GM12892 (cell line): Measurements from ENCODE around the gene TTC19.
"Not testable (repeated sequence)": the region's sequence is repeated elsewhere in the genome, so short reads cannot be mapped to it uniquely, and the experiment has no call there.

ENCODE experiments used
- DNase-seq: peaks from one replicate; pipeline ENCODE4 v3.0.0; 2011; ENCODE audit not compliant: insufficient read length
- FAIRE-seq: peaks from 2 replicates; lab custom pipeline; 2011; peaks lifted over from hg19 to GRCh38; lab: Jason Lieb, UNC
- POLR2A ChIP-seq: IDR thresholded peaks from 2 replicates; pipeline ENCODE4 v1.6.1; 2011; ENCODE audit warnings: low read depth, low read length, control low read depth
- POLR2AphosphoS5 ChIP-seq: IDR thresholded peaks from 2 replicates; pipeline ENCODE4 v1.6.1; 2011; ENCODE audit warnings: low read depth, low read length, control low read depth
- TAF1 ChIP-seq: IDR thresholded peaks from 2 replicates; pipeline ENCODE4 v1.6.1; 2011; ENCODE audit warnings: low read depth, mild to moderate bottlenecking, control low read depth, low read length, borderline replicate concordance

The TTC19 gene

GRCh38 chr17:16046966-16047365 lies 47.3 kb downstream of the TTC19 start:
- DNase-seq: no peak
- FAIRE-seq: no peak
- TF ChIP-seq POLR2AphosphoS5: no peak

- no peak for TF ChIP-seq POLR2A
- TF ChIP-seq POLR2AphosphoS5: no peak
- no peak for TF ChIP-seq TAF1
- DNase-seq: no peak
- FAIRE-seq: no peak
Observed at GRCh38 chr17:16048811-16049449, 49.3 kb downstream of the TTC19 start.

GRCh38 chr17:16050844-16051243 lies 51.2 kb downstream of the TTC19 start:
- TF ChIP-seq POLR2AphosphoS5 (no peak), TAF1 (no peak), POLR2A (no peak)
- no peak for FAIRE-seq

GRCh38 chr17:16052486-16052885 lies 52.9 kb downstream of the TTC19 start:
- DNase-seq (no peak), FAIRE-seq (no peak)
- TF ChIP-seq TAF1: no peak
- TF ChIP-seq POLR2AphosphoS5: no peak
- TF ChIP-seq POLR2A: no peak

More at GRCh38 chr17:16050844-16051243, 51.2 kb downstream of the TTC19 start:
- DNase-seq: no peak

- FAIRE-seq, DNase-seq: not testable (repeated sequence)
Observed at GRCh38 chr17:16055139-16055538, 55.5 kb downstream of the TTC19 start.

DNA sequence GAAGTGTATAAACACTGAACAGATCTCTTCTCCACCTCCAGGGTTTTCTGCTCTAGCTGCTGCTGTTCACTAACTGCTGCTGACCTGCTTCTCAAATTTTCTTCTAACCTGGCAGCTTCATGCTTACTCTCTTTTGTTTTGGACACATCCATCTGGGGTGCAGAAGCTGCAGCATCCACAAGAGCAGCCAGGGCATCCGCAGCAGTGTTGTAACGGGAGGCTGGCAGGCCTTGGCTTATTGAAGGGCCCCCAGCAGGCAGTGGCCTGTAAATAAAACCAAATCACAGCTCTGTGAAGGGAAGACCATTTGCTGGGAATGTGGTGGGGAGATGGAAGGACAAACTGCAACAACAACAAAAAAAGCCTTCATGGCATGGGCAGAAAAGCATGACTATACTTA lies 62.0 kb downstream of the TTC19 start:
- DNase-seq (no peak), FAIRE-seq (no peak)
- TF ChIP-seq POLR2AphosphoS5 (no peak), TAF1 (no peak), POLR2A (no peak)

DNA sequence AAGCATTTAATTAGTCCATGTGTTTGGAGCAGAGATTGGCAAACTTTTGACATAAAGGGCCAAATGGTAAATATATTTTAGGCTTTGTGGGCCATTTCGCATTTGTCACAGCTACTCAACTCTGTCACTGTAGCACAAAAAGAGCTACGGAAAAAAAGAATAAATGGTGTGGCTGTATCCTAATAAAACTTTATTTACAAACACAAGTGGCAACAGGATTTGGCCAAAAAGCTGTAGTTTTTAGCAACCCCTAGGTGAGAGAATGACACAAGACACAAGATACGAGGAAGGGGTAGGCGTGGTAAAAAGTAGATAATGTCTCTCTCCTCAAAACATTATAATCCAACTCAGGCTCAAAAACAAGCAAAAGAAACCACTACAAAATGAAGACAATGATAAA lies 66.5 kb downstream of the TTC19 start:
- DNase-seq (no peak), FAIRE-seq (no peak)
- TF ChIP-seq POLR2A (no peak), POLR2AphosphoS5 (no peak), TAF1 (no peak)

DNA sequence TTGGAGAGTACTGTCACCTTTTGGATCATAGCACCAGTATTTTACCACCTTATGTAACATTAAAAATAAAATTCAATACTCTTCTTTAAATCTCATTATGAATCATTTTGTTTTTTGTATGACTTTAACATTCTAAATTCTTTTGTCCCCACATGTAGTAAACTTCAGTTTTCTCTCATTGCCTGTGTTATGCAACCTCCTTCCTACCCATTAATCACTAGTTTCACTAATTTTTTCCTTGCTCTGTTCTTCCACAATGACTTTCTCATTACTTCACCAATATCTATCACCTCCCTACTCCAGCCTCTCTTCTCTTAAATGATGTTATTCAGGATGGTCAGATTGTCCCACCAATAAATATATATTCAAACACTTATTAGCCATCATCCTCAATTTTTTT lies 68.7 kb downstream of the TTC19 start:
- FAIRE-seq (no peak), DNase-seq (no peak)
- TF ChIP-seq POLR2A (no peak), POLR2AphosphoS5 (no peak), TAF1 (no peak)

DNA sequence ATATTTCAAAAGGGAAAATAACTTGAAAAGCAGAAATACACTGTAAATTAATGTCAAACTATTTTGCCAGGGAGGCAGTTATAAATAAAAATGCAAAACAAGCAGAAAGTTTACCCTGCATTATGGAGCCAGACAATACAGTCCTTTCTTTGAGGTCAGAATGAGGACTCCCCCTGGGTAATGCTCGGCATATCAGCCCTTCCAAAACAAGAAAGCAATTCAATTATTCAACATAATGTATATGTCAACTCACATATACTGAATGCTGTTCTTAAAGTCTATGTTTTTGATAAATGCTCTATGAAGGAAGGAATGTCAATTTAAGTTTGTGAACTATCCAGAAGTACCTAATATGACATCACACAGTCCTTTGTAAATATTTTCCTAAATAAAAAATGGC lies 72.4 kb downstream of the TTC19 start:
- no peak for FAIRE-seq
- DNase-seq: no peak
- TF ChIP-seq TAF1 (no peak), POLR2A (no peak), POLR2AphosphoS5 (no peak)

DNA sequence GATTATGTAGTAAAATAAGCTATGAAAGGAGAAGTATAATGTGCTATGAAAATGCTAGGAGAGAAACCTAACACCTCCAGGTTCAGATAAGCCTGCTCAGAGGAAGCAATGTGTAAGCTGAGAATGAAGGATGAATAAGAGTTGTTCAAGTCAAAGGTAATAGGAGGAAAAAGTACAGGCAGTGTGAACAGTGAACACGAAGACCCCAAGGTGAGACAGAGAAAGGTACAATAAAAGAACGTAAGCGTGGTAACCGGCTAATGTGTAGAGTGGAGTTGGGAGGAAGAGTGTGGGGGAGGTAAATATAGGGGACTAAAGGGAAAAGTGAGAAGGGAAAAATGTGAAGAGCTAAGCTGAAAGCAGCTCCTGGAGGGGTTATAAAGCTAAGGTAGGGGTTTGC lies 74.2 kb downstream of the TTC19 start:
- FAIRE-seq: no peak
- DNase-seq: no peak
- no peak for TF ChIP-seq POLR2A
- TF ChIP-seq POLR2AphosphoS5: no peak
- TF ChIP-seq TAF1: no peak

GRCh38 chr17:16074423-16074822 lies 74.8 kb downstream of the TTC19 start:
- TF ChIP-seq POLR2AphosphoS5 (no peak), POLR2A (no peak), TAF1 (no peak)
- FAIRE-seq (no peak), DNase-seq (no peak)

- TF ChIP-seq TAF1: no peak
- TF ChIP-seq POLR2A: no peak
- no peak for TF ChIP-seq POLR2AphosphoS5
- FAIRE-seq (no peak), DNase-seq (no peak)
Observed at GRCh38 chr17:16075949-16076348, 76.3 kb downstream of the TTC19 start.
